Activated CD4-positive, alpha-beta T cell treated with anti-CD3 and anti-CD28 coated beads for 4 hours (primary cell): ENCODE results near the gene CD80.

Experiments
- DNase-seq, 2 donors: peaks; one replicate each; pipeline ENCODE4 v3.0.0-alpha.2; 2020

Gene CD80

DNA sequence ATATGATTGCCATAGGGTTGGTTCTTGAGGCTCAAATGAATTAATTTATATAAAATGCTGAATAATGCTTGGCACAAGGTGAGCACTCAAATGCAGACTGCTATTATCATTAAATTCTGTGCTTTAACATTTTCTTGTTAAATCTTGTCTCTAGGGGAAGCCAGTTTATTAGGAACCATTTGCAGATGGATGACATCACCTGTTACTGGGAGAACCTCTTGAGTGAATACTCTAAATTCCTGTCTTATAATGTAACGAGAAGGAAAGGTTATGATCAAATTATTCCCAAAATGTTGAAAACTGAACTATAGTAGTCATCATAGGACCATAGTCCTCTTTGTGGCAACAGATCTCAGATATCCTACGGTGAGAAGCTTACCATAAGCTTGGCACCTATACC lies 67.3 kb downstream of the CD80 start:
- DNase-seq = no peak

DNA sequence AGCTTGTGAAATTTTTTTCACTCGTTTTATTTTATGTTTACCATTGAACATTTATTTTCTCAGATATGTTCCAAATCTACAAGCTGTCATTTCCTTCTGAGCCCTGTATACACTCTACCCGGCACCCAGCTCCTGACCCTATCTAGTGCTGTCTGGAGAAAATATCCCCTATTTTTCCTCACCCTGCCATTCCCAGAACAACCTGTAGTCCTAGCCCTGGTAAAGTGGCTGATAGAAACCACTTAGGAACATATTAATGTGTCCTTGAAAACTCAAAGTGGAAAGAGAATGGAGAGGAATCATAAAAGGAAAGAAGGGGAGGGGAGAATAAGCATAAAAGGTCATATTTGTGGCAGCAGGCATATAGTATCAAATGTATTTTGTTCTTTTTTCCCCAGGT lies 69.3 kb downstream of the CD80 start:
- DNase-seq = no peak

DNA sequence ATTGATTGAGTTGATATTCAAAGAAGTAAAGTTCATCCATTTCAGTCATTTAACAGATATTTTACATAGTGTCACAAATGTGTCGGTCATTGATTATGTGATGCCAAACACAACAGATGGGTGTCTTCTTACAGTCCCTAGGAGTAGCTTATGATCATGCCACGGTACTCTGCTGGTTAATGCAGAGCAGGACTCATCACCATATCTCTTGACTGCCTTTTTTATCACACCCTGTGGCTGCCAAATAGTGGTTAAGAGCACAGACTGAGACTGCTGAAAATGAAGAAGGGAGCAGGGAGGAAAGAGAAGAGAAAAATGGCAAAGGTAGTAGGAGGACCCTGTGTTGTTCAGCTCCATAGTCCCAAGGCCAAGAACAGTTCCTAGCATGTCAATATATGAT lies 73.9 kb downstream of the CD80 start:
- no peak for DNase-seq

DNA sequence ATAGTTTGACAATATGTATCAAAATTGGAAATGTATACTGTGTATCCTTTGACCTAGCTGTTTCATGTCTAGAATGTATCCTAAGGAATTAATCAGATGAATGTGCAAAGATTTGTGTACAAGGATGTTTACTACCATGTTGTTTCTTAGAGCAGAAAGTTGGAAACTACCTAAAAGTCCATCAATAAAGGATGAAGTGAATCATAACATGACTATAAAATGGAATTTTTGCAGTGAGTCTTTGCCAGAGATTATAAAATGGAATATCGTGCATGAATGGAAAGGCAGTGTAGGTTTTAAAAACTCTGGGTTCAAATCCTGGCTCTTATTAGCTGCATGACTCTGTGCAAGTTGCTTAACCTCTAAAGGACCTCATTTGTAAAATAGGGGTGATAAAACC lies 76.3 kb downstream of the CD80 start:
- DNase-seq = no peak

- DNase-seq = no peak
Observed at GRCh38 chr3:119481079-119481478, 78.3 kb downstream of the CD80 start.
